Transverse colon (tissue), 4 donors: ENCODE results near the gene NEK2. TPM values are rescaled to one million over a fixed set of nuclear protein-coding genes. Genes with fewer than 3 reads are reported as not detected.

Experiments
- DNase-seq: peaks from one replicate; pipeline ENCODE4 v3.0.0-alpha.2; 2019
- H3K27ac ChIP-seq, 4 donors: fragments of 200-600 bp; sonication (generic); 2 replicates each; pipeline ENCODE4 v1.5.1; 2016 to 2018; ENCODE audit warnings: inconsistent platforms in 4 of 4
- H3K27me3 ChIP-seq: fragments of 200-600 bp; sonication (generic); 2 replicates; pipeline ENCODE4 v1.5.1; 2017; ENCODE audit warnings: inconsistent platforms
- H3K36me3 ChIP-seq, 4 donors: fragments of 200-600 bp; sonication (generic); 2 replicates each; pipeline ENCODE4 v1.5.1; 2017 to 2019; ENCODE audit warnings: inconsistent platforms in 4 of 4
- H3K4me1 ChIP-seq, 4 donors: fragments of 200-600 bp; sonication (generic); 2 replicates each; pipeline ENCODE4 v1.5.1; 2017 to 2020; ENCODE audit warnings: inconsistent platforms in 4 of 4
- H3K4me3 ChIP-seq, 4 donors: fragments of 200-600 bp; sonication (generic); 1 replicate in 1 of 4; 2 replicates in 3 of 4; pipeline versions ENCODE4 v1.5.1 to v1.6.1; 2017 to 2019; ENCODE audit warnings: inconsistent platforms in 4 of 4
- H3K9me3 ChIP-seq, 2 donors: fragments of 200-600 bp; sonication (generic); 2 replicates each; pipeline ENCODE4 v1.5.1; 2017 to 2019; ENCODE audit warnings: inconsistent platforms in 2 of 2
- CTCF ChIP-seq, 5 experiments: fragments of 200-600 bp in 3 of 5; fragments of 450-650 bp in 2 of 5; sonication (generic) in 3 of 5; IDR thresholded peaks; 1 replicate in 2 of 5; 2 replicates in 3 of 5; pipeline ENCODE4 v1.5.1; 2016 to 2017; ENCODE audit warnings: antibody characterized with exemption in 5 of 5, inconsistent platforms in 3 of 5, mild to moderate bottlenecking in 2 of 5, moderate library complexity in 1 of 5
- EP300 ChIP-seq: sonication (generic); formaldehyde crosslinking; IDR thresholded peaks from one replicate; pipeline ENCODE4 v1.6.1; 2017; ENCODE audit warnings: antibody characterized with exemption, low read depth
- POLR2A ChIP-seq: fragments of 450-650 bp; IDR thresholded peaks from one replicate; pipeline ENCODE4 v1.6.1; 2016; ENCODE audit warnings: antibody characterized with exemption, mild to moderate bottlenecking, moderate library complexity
- POLR2AphosphoS5 ChIP-seq, 3 donors: sonication (generic); formaldehyde crosslinking; IDR thresholded peaks; one replicate each; pipeline ENCODE4 v1.6.1; 2016; ENCODE audit warnings: antibody characterized with exemption in 3 of 3
- WGBS, 2 donors: methylation state at CpG; one replicate each; pipeline ENCODE4 v1.1.5; 2018; ENCODE audit warnings: low coverage in 1 of 2; 5-methylcytosine and 5-hydroxymethylcytosine counted together
- in situ Hi-C, 4 donors: fragments of 200-750 bp; cut with MboI; loops; one replicate each; pipeline versions ENCODE4 v1.15.0 to v1.15.1; 2017; ENCODE audit warnings: low sequenced_read_pairs in 3 of 4, low pct_ligation_motif_present in 1 of 4, low pct_unique_long_range_greater_than_20kb in 1 of 4
- intact Hi-C: fragments of 100-400 bp; cut with DNase I; formaldehyde crosslinking; loops from one replicate; pipeline ENCODE4 v1.15.1; 2023; ENCODE audit warnings: low total_unique reads
- total RNA-seq, 4 donors: library from RNA; depleted of rRNA; stranded (reverse); fragments of >200 nt; gene quantifications; one replicate each; pipeline ENCODE4 v1.1.0, GENCODE V29; 2016

The NEK2 gene
- total RNA-seq, 4 donors from 2014 or later: 1.7 to 4.9 (median 2.1) TPM

- TF ChIP-seq EP300 (no peak), CTCF (IDR thresholded peaks at IDR 0.05) (no peak), POLR2AphosphoS5 (IDR thresholded peaks at IDR 0.05) (no peak), POLR2A (no peak)
- no peak for DNase-seq
- peak overlapping the region in 2 of 4 donors; percentile 19 to 41 for H3K27ac ChIP-seq
- no peaks in the 10 kb centered on the region for H3K9me3 ChIP-seq
- peaks cover 0 to 15% (median 7%) of the 10 kb centered on the region in 4 donors for H3K4me1 ChIP-seq
- no peak overlapping the region for H3K4me3 ChIP-seq
- intact Hi-C loops (no loop called here), in situ Hi-C loops (no loop called here)
- no peaks in the 10 kb centered on the region for H3K36me3 ChIP-seq
- 60 to 65% methylated on average over 2 to 5 of the region's 5 CpGs for WGBS, 2 donors
- no peaks in the 10 kb centered on the region for H3K27me3 ChIP-seq
Observed at GRCh38 chr1:211613951-211614350, 61.5 kb downstream of the NEK2 start.

GRCh38 chr1:211613108-211613947, 62.1 kb downstream of the NEK2 start:
- Histone ChIP-seq H3K27me3 (no peaks in the 10 kb centered on the region), H3K27ac (peak overlapping the region; percentile 41 to 58 (median 52)), H3K4me1 (peaks cover 0 to 18% (median 7%) of the 10 kb centered on the region in 4 donors), H3K9me3 (no peaks in the 10 kb centered on the region), H3K4me3 (no peak overlapping the region), H3K36me3 (no peaks in the 10 kb centered on the region)
- in situ Hi-C loops: no loop called here
- peak; percentile 85 for DNase-seq
- TF ChIP-seq POLR2AphosphoS5 (IDR thresholded peaks at IDR 0.05) (peak in 2 of 3 donors; percentile 27 to 32), POLR2A (no peak)
- intact Hi-C loops: no loop called here
- 14 to 61% methylated on average over 1 to 8 of the region's 8 CpGs for WGBS, 2 donors

GRCh38 chr1:211612786-211613107, 62.7 kb downstream of the NEK2 start:
- H3K9me3 ChIP-seq: no peaks in the 10 kb centered on the region
- intact Hi-C loops: no loop called here
- no peak for TF ChIP-seq POLR2A
- TF ChIP-seq EP300: no peak
- no peak for TF ChIP-seq POLR2AphosphoS5 (IDR thresholded peaks at IDR 0.05)
- TF ChIP-seq CTCF (IDR thresholded peaks at IDR 0.05): no peak
- in situ Hi-C loops: no loop called here
- H3K4me1 ChIP-seq: peaks cover 0 to 22% (median 7%) of the 10 kb centered on the region in 4 donors
- H3K36me3 ChIP-seq: no peaks in the 10 kb centered on the region
- H3K27ac ChIP-seq: peak overlapping the region; percentile 41 to 58 (median 52)
- no peak overlapping the region for H3K4me3 ChIP-seq
- no peaks in the 10 kb centered on the region for H3K27me3 ChIP-seq
- DNase-seq: no peak
- WGBS, 2 donors: 91% methylated on average over 5 of the region's 6 CpGs; no CpG with 5 or more reads in 1 of the 2 donors

Other genes starting within 250 kb of the NEK2 start
- not detected for gene RD3, start 183.5 kb downstream of the NEK2 start, total RNA-seq
- gene SLC30A1, start 96.5 kb downstream of the NEK2 start, total RNA-seq: 10 to 100 TPM; 14.5 to 42.3 (median 26.0) TPM
- 100 to 1,000 TPM in 1 of 4 donors, 10 to 100 TPM in 3; 19.3 to 345 (median 37.4) TPM for gene LPGAT1, start 155.1 kb upstream of the NEK2 start, total RNA-seq